GM18519 (cell line): ENCODE data around the gene ABLIM3.

ENCODE experiments used
- ATAC-seq: cut with Tn5 transposase; IDR thresholded peaks from one replicate; pipeline ENCODE4 v1.9.1; 2021; ENCODE audit warnings: mild to moderate bottlenecking, moderate library complexity; ENCODE audit not compliant: unreplicated experiment, low FRiP score

The ABLIM3 gene

GRCh38 chr5:149274939-149275338 lies 133.6 kb downstream of the ABLIM3 start:
- ATAC-seq: no peak

GRCh38 chr5:149277801-149278200 lies 136.5 kb downstream of the ABLIM3 start:
- ATAC-seq: no peak

- no peak for ATAC-seq
Observed at GRCh38 chr5:149278451-149279210, 137.3 kb downstream of the ABLIM3 start.

GRCh38 chr5:149279661-149280060 lies 138.4 kb downstream of the ABLIM3 start:
- no peak for ATAC-seq

GRCh38 chr5:149280124-149280523 lies 138.8 kb downstream of the ABLIM3 start:
- no peak for ATAC-seq

GRCh38 chr5:149280802-149281201 lies 139.5 kb downstream of the ABLIM3 start:
- no peak for ATAC-seq

GRCh38 chr5:149282027-149282965 lies 141.0 kb downstream of the ABLIM3 start:
- no peak for ATAC-seq

- ATAC-seq: no peak
Observed at GRCh38 chr5:149282966-149283332, 141.7 kb downstream of the ABLIM3 start.

- ATAC-seq: no peak
Observed at GRCh38 chr5:149283626-149284480, 142.6 kb downstream of the ABLIM3 start.

- no peak for ATAC-seq
Observed at GRCh38 chr5:149284501-149284900, 143.2 kb downstream of the ABLIM3 start.

- no peak for ATAC-seq
Observed at GRCh38 chr5:149285153-149285552, 143.9 kb downstream of the ABLIM3 start.

GRCh38 chr5:149288436-149288835 lies 147.1 kb downstream of the ABLIM3 start:
- no peak for ATAC-seq

- no peak for ATAC-seq
Observed at GRCh38 chr5:149289301-149289700, 148.0 kb downstream of the ABLIM3 start.

GRCh38 chr5:149294872-149295829 lies 153.9 kb downstream of the ABLIM3 start:
- ATAC-seq: no peak

GRCh38 chr5:149297340-149298025 lies 156.2 kb downstream of the ABLIM3 start:
- no peak for ATAC-seq

GRCh38 chr5:149298163-149298562 lies 156.9 kb downstream of the ABLIM3 start:
- ATAC-seq: no peak

- ATAC-seq: no peak
Observed at GRCh38 chr5:149298842-149299404, 157.6 kb downstream of the ABLIM3 start.

- no peak for ATAC-seq
Observed at GRCh38 chr5:149299451-149300054, 158.3 kb downstream of the ABLIM3 start.
